GM12878 (cell line): ENCODE data around the gene PITPNC1. TPM values are rescaled to one million over a fixed set of nuclear protein-coding genes. Genes with fewer than 3 reads are reported as not detected.
A peak's percentile ranks its signal among the peaks of the same experiment; 100 is the strongest.

Source experiments
- ATAC-seq: fragments of 200-7000 bp; cut with Tn5 transposase; 3 replicates; pipeline ENCODE4 v1.9.1; 2020; ENCODE audit warnings: mild to moderate bottlenecking, moderate library complexity
- BruUV-seq: library from RNA; stranded (reverse); fragments of 400-500 nt; replicated peaks from 2 replicates; lab custom pipeline; 2021; lab: Mats Ljungman, UMichigan
- CTCF ChIA-PET: fragments of 300-600 bp; sonication (Branson Sonifier 250); formaldehyde crosslinking; extraction: SDS; loops from one replicate; lab custom pipeline; 2021; ENCODE audit warnings: inconsistent platforms; lab: Yijun Ruan, JAX
- POLR2A ChIA-PET: fragments of 350-600 bp; formaldehyde crosslinking; extraction: SDS; loops from one replicate; lab custom pipeline; 2021; ENCODE audit warnings: inconsistent platforms; lab: Charles Lee
- RAD21 ChIA-PET: fragments of 300-600 bp; sonication (Branson Sonifier 250); formaldehyde crosslinking; loops from one replicate; lab custom pipeline; 2023; ENCODE audit warnings: antibody characterized with exemption; ENCODE audit not compliant: unreplicated experiment; lab: Charles Lee
- SMC1A ChIA-PET: fragments of 300-600 bp; sonication (Branson Sonifier 250); formaldehyde crosslinking; loops from one replicate; lab custom pipeline; 2023; ENCODE audit not compliant: unreplicated experiment, uncharacterized antibody; lab: Charles Lee
- DNase-seq: peaks from one replicate; pipeline ENCODE4 v3.0.0-alpha.2; 2011; ENCODE audit warnings: low read depth, low spot score
- FAIRE-seq: peaks from 3 replicates; lab custom pipeline; 2011; peaks lifted over from hg19 to GRCh38; lab: Jason Lieb, UNC
- H2AFZ ChIP-seq: 2 replicates; pipeline ENCODE4 v1.6.0; 2011; ENCODE audit warnings: low read depth, low read length, control low read depth; ENCODE audit not compliant: control insufficient read depth
- H3K27ac ChIP-seq: 2 replicates; pipeline ENCODE4 v1.5.1; 2011; ENCODE audit warnings: control low read depth; ENCODE audit not compliant: control insufficient read depth, insufficient read depth
- H3K27me3 ChIP-seq, 2 experiments: replicated peaks in 1 of 2; 2 replicates each; pipeline versions ENCODE4 v1.6.0 to v1.6.1; 2011; ENCODE audit warnings: low read length in 1 of 2; ENCODE audit not compliant: control insufficient read depth in 2 of 2, insufficient read depth in 2 of 2
- H3K36me3 ChIP-seq, 2 experiments: 2 replicates each; pipeline ENCODE4 v1.5.1; 2011; ENCODE audit warnings: low read length in 1 of 2; ENCODE audit not compliant: control insufficient read depth in 2 of 2, insufficient read depth in 2 of 2
- H3K4me1 ChIP-seq: 2 replicates; pipeline ENCODE4 v1.6.1; 2011; ENCODE audit warnings: mild to moderate bottlenecking, low read length, moderate library complexity, mixed read lengths; ENCODE audit not compliant: control insufficient read depth, insufficient read depth
- H3K4me2 ChIP-seq: 2 replicates; pipeline ENCODE4 v1.6.0; 2011; ENCODE audit warnings: control low read depth; ENCODE audit not compliant: control insufficient read depth, insufficient read depth
- H3K4me3 ChIP-seq: fragments of 200-600 bp; sonication (generic); 2 replicates; pipeline ENCODE4 v1.5.1; 2016
- H3K79me2 ChIP-seq: 2 replicates; pipeline ENCODE4 v1.6.0; 2011; ENCODE audit warnings: low read length; ENCODE audit not compliant: control insufficient read depth, insufficient read depth
- H3K9ac ChIP-seq: 2 replicates; pipeline ENCODE4 v1.8.0; 2011; ENCODE audit warnings: low read length, control low read depth, mixed read lengths; ENCODE audit not compliant: control insufficient read depth, insufficient read depth
- H3K9me3 ChIP-seq: replicated peaks from 3 replicates; pipeline ENCODE4 v1.5.1; 2011; ENCODE audit warnings: mild to moderate bottlenecking, low read length; ENCODE audit not compliant: control insufficient read depth, insufficient read depth
- H4K20me1 ChIP-seq: 2 replicates; pipeline ENCODE4 v1.6.0; 2011; ENCODE audit not compliant: control insufficient read depth, insufficient read depth
- BHLHE40 ChIP-seq, 2 experiments: fragments of 450-650 bp in 1 of 2; IDR thresholded peaks; 2 replicates each; pipeline ENCODE4 v1.6.1; 2011 to 2017; ENCODE audit warnings: low read depth in 2 of 2, borderline replicate concordance in 1 of 2, improper control_type of control experiment in 1 of 2, low read length in 1 of 2, mild to moderate bottlenecking in 1 of 2
- CTCF ChIP-seq, 3 experiments: IDR thresholded peaks in 2 of 3; conservative IDR thresholded peaks in 1 of 3; 2 replicates each; pipeline ENCODE4 v1.5.1; 2011; ENCODE audit warnings: low read depth in 3 of 3, low read length in 3 of 3, mild to moderate bottlenecking in 3 of 3, control low read depth in 2 of 3, moderate library complexity in 2 of 3, inconsistent platforms in 1 of 3, mixed read lengths in 1 of 3; ENCODE audit not compliant: control insufficient read depth in 2 of 3, insufficient read depth in 1 of 3; ENCODE audit errors: extremely low read depth in 1 of 3
- NBN ChIP-seq: fragments of 450-650 bp; IDR thresholded peaks from 2 replicates; pipeline ENCODE4 v1.6.1; 2016
- WGBS: methylation state at CpG from one replicate; pipeline ENCODE4 v1.1.6; 2016; ENCODE audit warnings: low lambda C conversion rate; ENCODE audit not compliant: insufficient replicate concordance, insufficient coverage; ENCODE audit errors: missing lambda C conversion rate; 5-methylcytosine and 5-hydroxymethylcytosine counted together
- in situ Hi-C: fragments of 300-500 bp; cut with MboI; formaldehyde crosslinking; loops from 9 replicates; pipeline ENCODE4 v1.14.3; 2018; ENCODE audit warnings: mixed read lengths
- intact Hi-C: fragments of 100-400 bp; cut with micrococcal nuclease; formaldehyde crosslinking; loops from one replicate; pipeline ENCODE4 v1.14.2; 2022; ENCODE audit not compliant: unreplicated experiment
- polyA plus RNA-seq, 11 experiments: library from polyadenylated mRNA; depleted of rRNA in 4 of 11; unstranded in 6 of 11; stranded (reverse) in 5 of 11; fragments of >200 nt; fragmentation: Nextera tagmentation in 4 of 11; fragmentation: Illumina TruSeq in 1 of 11; extraction: Ambion mirVana in 4 of 11; extraction: Trizol in 1 of 11; gene quantifications; 1 replicate in 1 of 11; 2 replicates in 10 of 11; pipeline versions ENCODE4 v1.2.1 to v1.2.3, GENCODE V29; 2011 to 2016; ENCODE audit warnings: inconsistent platforms in 2 of 11, missing spikeins in 2 of 11, low read depth in 1 of 11
- total RNA-seq, 4 experiments: library from RNA; depleted of rRNA in 3 of 4; stranded (reverse); fragments of >200 nt in 3 of 4; fragmentation: Illumina TruSeq in 1 of 4; extraction: Trizol in 1 of 4; gene quantifications; 2 replicates each; pipeline versions ENCODE4 v1.2.1 to v1.2.3, GENCODE V29; 2013 to 2021

Gene PITPNC1
- total and polyA plus RNA-seq, 10 of the 15 experiments (the other 5 are each of a cell fraction or from before 2014, with no cell fraction given) = 12.2 to 62.4 (median 47.3) TPM

GRCh38 chr17:67679225-67679624 is 302.1 kb downstream of the PITPNC1 start:
- H3K4me3 ChIP-seq = 0 out of 2 replicates have a peak overlapping the region, but pooled peaks have one; percentile 14
- H3K4me2 ChIP-seq = peak overlapping the region; percentile 64
- POLR2A ChIA-PET = interaction anchor here (0.7 to 2.5 kb wide), 3 partner anchors 21 to 32 kb away, joined by 3 to 17 read pairs (median 4); no protein-coding TSS in a partner anchor
- H3K27me3 ChIP-seq = no peaks in the 10 kb centered on the region
- H3K4me1 ChIP-seq = peaks cover 31% of the 10 kb centered on the region
- ATAC-seq (peak; percentile 85), FAIRE-seq (no peak), DNase-seq (no peak)
- BruUV-seq = TSS peak; percentile 73
- H3K9ac ChIP-seq = peak overlapping the region; percentile 62
- H3K79me2 ChIP-seq = no peaks in the 10 kb centered on the region
- H3K36me3 ChIP-seq = peaks cover 0 to 3% of the 10 kb centered on the region in 2 experiments; a peak in 3 of 4 replicates
- H3K27ac ChIP-seq = peak overlapping the region; percentile 88
- SMC1A ChIA-PET = interaction anchor here (1.1 to 5.4 kb wide), 6 partner anchors 9 to 175 kb away, joined by 3 to 49 read pairs (median 8); no protein-coding TSS in a partner anchor
- TF ChIP-seq BHLHE40 (IDR thresholded peaks at IDR 0.05; ENCODE audit: borderline replicate concordance in 1 of 2, low read depth in 2 of 2, low read length in 1 of 2) (no peak), CTCF (IDR thresholded peaks at IDR 0.05 in 2 of 3, conservative IDR thresholded peaks at IDR 0.05 in 1 of 3; ENCODE audit: control insufficient read depth in 2 of 3, extremely low read depth in 1 of 3, insufficient read depth in 1 of 3, low read depth in 3 of 3, low read length in 3 of 3) (peak in 2 of 3 experiments; percentile 13 to 21; a peak in 2 of 6 replicates), NBN (no peak)
- RAD21 ChIA-PET = interaction anchor here (0.9 to 4.4 kb wide), 4 partner anchors 8 to 105 kb away, joined by 3 to 20 read pairs (median 4); no protein-coding TSS in a partner anchor
- in situ Hi-C loops = no loop called here
- peak overlapping the region; percentile 68; the same call in 1 of the 2 replicates for H2AFZ ChIP-seq
- intact Hi-C loops = loop anchor here (1.0 to 2.0 kb wide), 2 partner anchors 22 to 28 kb away; no protein-coding TSS in a partner anchor
- no peaks in the 10 kb centered on the region for H3K9me3 ChIP-seq
- CTCF ChIA-PET = interaction anchor here (1.0 to 2.3 kb wide), 7 partner anchors 9 to 300 kb away, joined by 3 to 12 read pairs (median 5); no protein-coding TSS in a partner anchor
- no peaks in the 10 kb centered on the region for H4K20me1 ChIP-seq
- WGBS = 50% methylated on average over 2 of the region's 2 CpGs
